GM12865 (cell line): Measurements from ENCODE around the gene ABCA1.

ENCODE experiments used
- DNase-seq: peaks from one replicate; pipeline ENCODE4 v3.0.0; 2010; ENCODE audit warnings: low read depth
- H3K4me3 ChIP-seq: 2 replicates; pipeline ENCODE4 v1.5.1; 2011; ENCODE audit warnings: mild to moderate bottlenecking, low read depth, low read length, control low read depth
- TF ChIP-seq, protein P1 (sequence below): IDR thresholded peaks from 2 replicates; pipeline ENCODE4 v1.5.1; 2011; ENCODE audit warnings: low read length, control low read depth, low read depth, inconsistent platforms; ENCODE audit not compliant: insufficient read depth; ENCODE audit errors: missing control alignments

ABCA1 gene

DNA sequence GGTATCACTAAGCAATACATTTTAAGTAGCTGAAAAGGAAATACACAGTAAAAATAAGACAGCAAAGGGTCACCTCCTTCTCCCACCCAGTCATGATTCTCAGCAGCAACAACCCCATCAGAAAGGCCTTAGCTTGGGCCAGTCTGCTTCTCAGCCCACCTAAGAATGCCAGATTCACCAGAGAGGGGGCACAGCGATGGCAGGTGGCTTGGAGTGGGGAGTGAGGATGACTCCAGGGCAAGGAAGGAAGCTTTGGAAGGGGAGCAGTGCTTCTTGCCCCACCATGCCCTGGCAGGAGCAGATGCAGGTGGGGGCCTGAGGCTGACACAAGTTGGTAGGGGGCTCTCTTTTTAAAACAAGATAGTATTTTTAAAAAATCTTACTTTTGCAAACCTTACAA lies 51.4 kb downstream of the ABCA1 start:
- DNase-seq = no peak
- TF ChIP-seq, protein P1, sequence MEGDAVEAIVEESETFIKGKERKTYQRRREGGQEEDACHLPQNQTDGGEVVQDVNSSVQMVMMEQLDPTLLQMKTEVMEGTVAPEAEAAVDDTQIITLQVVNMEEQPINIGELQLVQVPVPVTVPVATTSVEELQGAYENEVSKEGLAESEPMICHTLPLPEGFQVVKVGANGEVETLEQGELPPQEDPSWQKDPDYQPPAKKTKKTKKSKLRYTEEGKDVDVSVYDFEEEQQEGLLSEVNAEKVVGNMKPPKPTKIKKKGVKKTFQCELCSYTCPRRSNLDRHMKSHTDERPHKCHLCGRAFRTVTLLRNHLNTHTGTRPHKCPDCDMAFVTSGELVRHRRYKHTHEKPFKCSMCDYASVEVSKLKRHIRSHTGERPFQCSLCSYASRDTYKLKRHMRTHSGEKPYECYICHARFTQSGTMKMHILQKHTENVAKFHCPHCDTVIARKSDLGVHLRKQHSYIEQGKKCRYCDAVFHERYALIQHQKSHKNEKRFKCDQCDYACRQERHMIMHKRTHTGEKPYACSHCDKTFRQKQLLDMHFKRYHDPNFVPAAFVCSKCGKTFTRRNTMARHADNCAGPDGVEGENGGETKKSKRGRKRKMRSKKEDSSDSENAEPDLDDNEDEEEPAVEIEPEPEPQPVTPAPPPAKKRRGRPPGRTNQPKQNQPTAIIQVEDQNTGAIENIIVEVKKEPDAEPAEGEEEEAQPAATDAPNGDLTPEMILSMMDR = no peak

DNA sequence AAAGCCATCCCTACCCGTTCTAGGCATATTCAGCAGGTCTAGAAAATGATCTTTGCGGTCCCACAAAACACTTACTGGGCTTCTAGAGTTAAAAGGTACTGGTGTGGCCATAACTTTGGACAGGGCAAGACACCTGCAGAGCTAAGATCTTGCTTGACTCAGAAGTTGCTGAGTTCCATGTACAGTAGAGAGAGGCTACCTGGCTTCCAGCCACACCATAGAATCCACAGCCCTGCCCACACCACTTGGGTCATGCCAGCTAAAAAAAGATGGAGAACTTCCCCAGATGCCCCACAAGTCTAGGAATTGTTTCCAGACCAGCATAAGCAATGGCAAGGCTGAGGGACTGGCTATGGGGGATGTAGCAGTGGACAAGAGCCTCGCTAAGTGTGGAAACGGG lies 52.1 kb downstream of the ABCA1 start:
- H3K4me3 ChIP-seq = no peak overlapping the region
- TF ChIP-seq, protein P1 = no peak
- DNase-seq = no peak

More for the DNA sequence above, 51.4 kb downstream of the ABCA1 start:
- H3K4me3 ChIP-seq = no peak overlapping the region

- TF ChIP-seq, protein P1 = no peak
- no peak for DNase-seq
- no peak overlapping the region for H3K4me3 ChIP-seq
Observed at GRCh38 chr9:104875320-104875719, 52.6 kb downstream of the ABCA1 start.

DNA sequence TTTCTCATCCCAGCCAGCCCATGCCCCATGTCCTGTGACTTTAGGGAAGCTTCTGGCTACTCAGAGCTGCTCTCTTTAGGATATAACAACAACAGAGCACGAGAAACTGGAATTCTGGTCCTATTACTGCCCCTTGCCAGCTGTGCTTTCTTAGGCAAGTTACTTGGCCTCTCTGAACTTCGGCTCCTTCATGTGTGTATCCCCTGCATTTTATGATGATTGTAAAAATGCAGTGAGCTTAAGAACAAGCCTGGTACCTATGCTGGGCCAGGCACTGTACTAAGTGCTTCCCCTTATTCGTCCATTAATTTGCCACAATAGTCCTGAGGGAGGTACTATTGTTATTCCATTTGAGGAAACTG lies 54.5 kb downstream of the ABCA1 start:
- H3K4me3 ChIP-seq = no peak overlapping the region
- DNase-seq = no peak
- TF ChIP-seq, protein P1 = no peak

DNA sequence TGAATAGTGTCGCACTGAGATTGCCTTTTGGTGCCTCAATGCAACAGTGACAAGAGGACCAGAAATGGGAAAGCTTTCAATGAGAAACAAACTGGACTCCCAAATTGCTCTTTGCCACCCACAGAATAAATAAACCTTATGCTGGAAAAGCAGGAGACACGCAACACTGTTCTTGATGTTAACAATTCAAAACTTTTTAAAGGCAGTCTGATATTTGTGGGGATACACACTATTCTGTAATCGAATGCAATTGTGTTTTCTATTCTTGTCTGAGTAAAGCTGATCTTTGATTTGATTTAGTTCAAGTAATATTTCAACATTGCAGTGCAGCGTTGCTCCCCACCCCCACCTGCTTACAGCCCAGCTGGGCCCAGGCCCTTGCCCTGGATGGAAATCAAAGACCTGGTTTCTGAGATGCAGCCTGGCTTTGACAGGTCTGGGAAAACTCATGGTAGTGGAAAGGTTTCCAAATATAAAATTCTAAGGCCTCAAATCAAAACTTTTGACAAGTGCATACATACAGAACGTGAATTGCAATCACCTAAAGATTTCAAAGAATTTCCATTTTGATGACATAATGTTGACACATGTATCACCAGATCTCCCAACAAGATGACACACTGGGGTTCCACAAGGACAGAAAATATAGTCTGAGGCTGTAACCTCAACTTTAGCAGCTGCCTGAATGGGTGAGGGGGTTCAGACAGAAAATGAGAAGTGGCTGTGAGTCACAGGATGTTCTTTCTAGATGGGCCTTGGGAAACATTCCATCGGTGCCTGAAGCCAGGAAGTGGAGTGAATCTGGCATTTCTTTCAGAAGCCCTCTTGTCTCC lies 55.1 kb downstream of the ABCA1 start:
- H3K4me3 ChIP-seq = no peak overlapping the region
- DNase-seq = no peak
- TF ChIP-seq, protein P1 = no peak

GRCh38 chr9:104871961-104872527 lies 55.9 kb downstream of the ABCA1 start:
- TF ChIP-seq, protein P1 = no peak
- no peak for DNase-seq
- H3K4me3 ChIP-seq = no peak overlapping the region
